Stimulated activated CD4-positive, alpha-beta T cell treated with anti-CD3 and anti-CD28 coated beads, Interleukin-4, amount 100 ng/mL, for 24 hours (primary cell): ENCODE measurements around the gene CIAO2A.
"Not testable (repeated sequence)": the region's sequence is repeated elsewhere in the genome, so short reads cannot be mapped to it uniquely, and the experiment has no call there.

ENCODE experiments used
- DNase-seq: peaks from one replicate; pipeline ENCODE4 v3.0.0-alpha.2; 2020

Gene CIAO2A

GRCh38 chr15:64070965-64071851 lies 22.4 kb downstream of the CIAO2A start:
- no peak for DNase-seq

- no peak for DNase-seq
Measured at GRCh38 chr15:64070106-64070505, 23.5 kb downstream of the CIAO2A start.

- no peak for DNase-seq
Measured at GRCh38 chr15:64068133-64068532, 25.5 kb downstream of the CIAO2A start.

- peak; percentile 76 for DNase-seq
Measured at GRCh38 chr15:64067564-64068030, 26.0 kb downstream of the CIAO2A start.

GRCh38 chr15:64066451-64066850 lies 27.2 kb downstream of the CIAO2A start:
- no peak for DNase-seq

GRCh38 chr15:64060716-64061115 lies 32.9 kb downstream of the CIAO2A start:
- DNase-seq = no peak

- not testable (repeated sequence) for DNase-seq
Measured at GRCh38 chr15:64059104-64059503, 34.5 kb downstream of the CIAO2A start.

GRCh38 chr15:64058279-64058678 lies 35.4 kb downstream of the CIAO2A start:
- DNase-seq = no peak

GRCh38 chr15:64053674-64054073 lies 40.0 kb downstream of the CIAO2A start:
- not testable (repeated sequence) for DNase-seq

GRCh38 chr15:64052925-64053491 lies 40.6 kb downstream of the CIAO2A start:
- no peak for DNase-seq

- DNase-seq = no peak
Measured at GRCh38 chr15:64051407-64052259, 42.0 kb downstream of the CIAO2A start.

- DNase-seq = no peak
Measured at GRCh38 chr15:64051093-64051402, 42.6 kb downstream of the CIAO2A start.

- no peak for DNase-seq
Measured at GRCh38 chr15:64050281-64051092, 43.2 kb downstream of the CIAO2A start.

GRCh38 chr15:64048781-64049460 lies 44.7 kb downstream of the CIAO2A start:
- DNase-seq = no peak

- peak; percentile 67 for DNase-seq
Measured at GRCh38 chr15:64046421-64047153, 47.1 kb downstream of the CIAO2A start, which contains the start of gene DAPK2. DAPK2 (minus strand) TSS chr15:64046485; CDS start chr15:64040261, 6,224 bp downstream.

GRCh38 chr15:64045774-64046420 lies 47.7 kb downstream of the CIAO2A start:
- DNase-seq = no peak

- DNase-seq = no peak
Measured at GRCh38 chr15:64045101-64045435, 48.6 kb downstream of the CIAO2A start.

GRCh38 chr15:64044300-64045100 lies 49.1 kb downstream of the CIAO2A start:
- DNase-seq = no peak

GRCh38 chr15:64038878-64039610 lies 54.6 kb downstream of the CIAO2A start:
- DNase-seq = no peak
